Urinary bladder (tissue), 4 donors: ENCODE data around the gene TENT5A. TPM values are rescaled to one million over a fixed set of nuclear protein-coding genes. Genes with fewer than 3 reads are reported as not detected.
A peak's percentile ranks its signal among the peaks of the same experiment; 100 is the strongest.
"Not testable (repeated sequence)": the region's sequence is repeated elsewhere in the genome, so short reads cannot be mapped to it uniquely, and the experiment has no call there.

Experiments
- DNase-seq: peaks from one replicate; pipeline ENCODE4 v3.0.0-alpha.2; 2015; ENCODE audit errors: extremely low spot score
- H3K27ac ChIP-seq: one replicate; pipeline ENCODE4 v1.5.1; 2013; ENCODE audit warnings: low read depth, mild to moderate bottlenecking, moderate library complexity
- H3K36me3 ChIP-seq: one replicate; pipeline ENCODE4 v1.6.1; 2013; ENCODE audit warnings: mild to moderate bottlenecking, moderate library complexity; ENCODE audit not compliant: insufficient read depth
- H3K4me1 ChIP-seq: one replicate; pipeline ENCODE4 v1.6.1; 2013; ENCODE audit warnings: mild to moderate bottlenecking, moderate library complexity; ENCODE audit not compliant: insufficient read depth
- H3K4me3 ChIP-seq: one replicate; pipeline ENCODE4 v1.5.1; 2013; ENCODE audit warnings: low read depth, low read length
- WGBS: extraction: QIAGEN DNeasy Blood & Tissue Kit; methylation state at CpG from one replicate; pipeline ENCODE4 v1.1.7; 2013; 5-methylcytosine and 5-hydroxymethylcytosine counted together
- polyA plus RNA-seq: library from polyadenylated mRNA; stranded (reverse); fragments of 200-250 nt; gene quantifications from one replicate; pipeline ENCODE4 v1.2.3, GENCODE V29; 2013
- total RNA-seq: library from RNA; depleted of rRNA; stranded (reverse); fragments of >200 nt; gene quantifications from one replicate; pipeline ENCODE4 v1.2.3, GENCODE V29; 2014
- donor health status: healthy with polysubstance abuse.
- donor health status: healthy.

TENT5A gene
- total and polyA plus RNA-seq, 2 donors, result 18.8 to 154 TPM

GRCh38 chr6:81752921-81753710 lies 635 bp upstream of the TENT5A start:
- under 1% methylated on average over 63 of the region's 63 CpGs for WGBS
- peak overlapping the region; percentile 96 for H3K27ac ChIP-seq

GRCh38 chr6:81751388-81752083 lies 945 bp downstream of the TENT5A start:
- Histone ChIP-seq H3K27ac (peak overlapping the region; percentile 97), H3K36me3 (no peaks in the 10 kb centered on the region), H3K4me1 (peaks cover 3% of the 10 kb centered on the region), H3K4me3 (peak overlapping the region; percentile 82)
- 2% methylated on average over 65 of the region's 65 CpGs for WGBS
- no peak for DNase-seq

More at GRCh38 chr6:81752921-81753710, 635 bp upstream of the TENT5A start:
- DNase-seq, result peak; percentile 45
- H3K4me1 ChIP-seq, result no peaks in the 10 kb centered on the region
- H3K36me3 ChIP-seq, result no peaks in the 10 kb centered on the region
- H3K4me3 ChIP-seq, result peak overlapping the region; percentile 82

- WGBS, result 12% methylated on average over 12 of the region's 12 CpGs
- peaks cover 3% of the 10 kb centered on the region for H3K4me1 ChIP-seq
Observed at GRCh38 chr6:81750681-81751387, 1.6 kb downstream of the TENT5A start.

GRCh38 chr6:81750200-81750599 lies 2.3 kb downstream of the TENT5A start:
- DNase-seq, result no peak
- Histone ChIP-seq H3K27ac (no peak overlapping the region), H3K4me3 (peak overlapping the region; percentile 82), H3K36me3 (no peaks in the 10 kb centered on the region), H3K4me1 (peaks cover 3% of the 10 kb centered on the region)
- 14% methylated on average over 5 of the region's 5 CpGs for WGBS

More at GRCh38 chr6:81750681-81751387, 1.6 kb downstream of the TENT5A start:
- H3K27ac ChIP-seq, result no peak overlapping the region
- no peak for DNase-seq
- H3K36me3 ChIP-seq, result no peaks in the 10 kb centered on the region
- H3K4me3 ChIP-seq, result peak overlapping the region; percentile 82

- no peak for DNase-seq
- peaks cover 3% of the 10 kb centered on the region for H3K4me1 ChIP-seq
- no peaks in the 10 kb centered on the region for H3K36me3 ChIP-seq
- WGBS, result 23% methylated on average over 5 of the region's 5 CpGs
- peak overlapping the region; percentile 82 for H3K4me3 ChIP-seq
- H3K27ac ChIP-seq, result no peak overlapping the region
Observed at GRCh38 chr6:81749707-81750106, 2.8 kb downstream of the TENT5A start.

- Histone ChIP-seq H3K27ac (no peak overlapping the region), H3K36me3 (no peaks in the 10 kb centered on the region), H3K4me3 (no peak overlapping the region), H3K4me1 (peaks cover 3% of the 10 kb centered on the region)
- DNase-seq, result no peak
- WGBS, result 11% methylated on average over 5 of the region's 5 CpGs
Observed at GRCh38 chr6:81748994-81749393, 3.5 kb downstream of the TENT5A start.

- 52% methylated on average over 4 of the region's 4 CpGs for WGBS
- Histone ChIP-seq H3K4me1 (peaks cover 3% of the 10 kb centered on the region), H3K27ac (no peak overlapping the region)
Observed at GRCh38 chr6:81747327-81747726, 5.2 kb downstream of the TENT5A start.

GRCh38 chr6:81744131-81744530 lies 8.3 kb downstream of the TENT5A start:
- DNase-seq, result no peak
- Histone ChIP-seq H3K27ac (no peak overlapping the region), H3K36me3 (no peaks in the 10 kb centered on the region), H3K4me1 (peaks cover 3% of the 10 kb centered on the region), H3K4me3 (no peak overlapping the region)
- WGBS, result 62% methylated on average over 2 of the region's 2 CpGs

More at GRCh38 chr6:81747327-81747726, 5.2 kb downstream of the TENT5A start:
- DNase-seq, result no peak
- no peak overlapping the region for H3K4me3 ChIP-seq
- H3K36me3 ChIP-seq, result no peaks in the 10 kb centered on the region

GRCh38 chr6:81743649-81744048 lies 8.8 kb downstream of the TENT5A start:
- no peak for DNase-seq
- no peaks in the 10 kb centered on the region for H3K36me3 ChIP-seq
- no peak overlapping the region for H3K27ac ChIP-seq
- no peak overlapping the region for H3K4me3 ChIP-seq
- H3K4me1 ChIP-seq, result peaks cover 3% of the 10 kb centered on the region
- 73% methylated on average over 1 of the region's 1 CpG for WGBS

GRCh38 chr6:81741689-81742088 lies 10.8 kb downstream of the TENT5A start:
- Histone ChIP-seq H3K36me3 (no peaks in the 10 kb centered on the region), H3K4me1 (no peaks in the 10 kb centered on the region), H3K4me3 (no peak overlapping the region), H3K27ac (no peak overlapping the region)
- DNase-seq, result no peak
- WGBS, result 83% methylated on average over 2 of the region's 2 CpGs

- H3K4me3 ChIP-seq, H3K27ac ChIP-seq, H3K4me1 ChIP-seq, DNase-seq, H3K36me3 ChIP-seq: not testable (repeated sequence)
Observed at GRCh38 chr6:81740591-81740990, 11.9 kb downstream of the TENT5A start.

GRCh38 chr6:81739230-81740195 lies 13.0 kb downstream of the TENT5A start:
- Histone ChIP-seq H3K4me3 (no peak overlapping the region), H3K4me1 (no peaks in the 10 kb centered on the region), H3K27ac (no peak overlapping the region), H3K36me3 (no peaks in the 10 kb centered on the region)
- no peak for DNase-seq
- WGBS, result 89% methylated on average over 6 of the region's 6 CpGs

- Histone ChIP-seq H3K36me3 (no peaks in the 10 kb centered on the region), H3K4me3 (no peak overlapping the region), H3K27ac (no peak overlapping the region), H3K4me1 (no peaks in the 10 kb centered on the region)
- no peak for DNase-seq
Observed at GRCh38 chr6:81736428-81736827, 16.1 kb downstream of the TENT5A start.
